Stimulated activated CD4-positive, alpha-beta T cell treated with anti-CD3 and anti-CD28 coated beads, Interleukin-1b, Interleukin-23, amount 100 ng/mL, for 1 hour (primary cell): ENCODE results near the gene C6orf58.

Experiments
- DNase-seq, 2 donors: peaks; one replicate each; pipeline ENCODE4 v3.0.0-alpha.2; 2020; ENCODE audit warnings: low read depth in 2 of 2

Gene C6orf58

DNA sequence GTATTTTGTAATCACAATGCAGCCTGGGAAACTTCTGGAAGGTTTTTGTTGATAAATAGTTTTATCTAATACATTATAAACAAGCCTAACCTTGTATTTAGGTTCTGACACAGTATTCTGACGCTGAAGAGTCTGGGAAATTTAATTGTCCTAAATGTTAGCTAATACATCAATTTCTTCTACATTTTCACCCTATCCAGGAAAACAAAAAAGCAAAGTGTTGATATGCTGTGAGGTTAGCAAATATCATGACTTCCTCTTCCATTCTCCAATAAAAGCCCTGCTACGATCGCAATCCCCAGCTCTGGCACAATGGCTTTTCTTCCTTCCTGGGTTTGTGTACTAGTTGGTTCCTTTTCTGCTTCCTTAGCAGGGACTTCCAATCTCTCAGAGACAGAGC is at the start of gene C6orf58:
TSS of gene C6orf58 (plus strand) at position 301 of the 400 bp plus-strand sequence. CDS start at position 313, 12 bp downstream.
- no peak for DNase-seq

DNA sequence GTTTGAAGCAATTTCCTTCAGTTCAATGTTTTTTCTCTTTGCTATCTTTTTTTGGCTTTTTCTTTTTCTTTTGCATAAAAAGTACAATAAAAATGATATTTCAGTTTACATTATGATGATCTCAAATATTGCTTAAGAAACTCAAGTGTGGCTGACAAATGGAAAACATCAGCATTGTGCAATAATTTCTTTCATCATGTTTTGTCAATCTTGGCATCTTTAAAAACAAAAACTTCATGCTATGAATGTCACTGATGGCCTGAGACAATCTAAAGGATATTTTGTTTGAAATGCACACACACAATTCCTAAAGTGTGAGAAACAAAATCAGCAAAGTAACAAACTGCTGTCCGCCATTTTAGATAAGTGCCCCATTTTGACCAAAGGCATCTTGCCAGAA is 44.0 kb upstream of the C6orf58 start:
- DNase-seq, result no peak

- no peak for DNase-seq
Observed at GRCh38 chr6:127533736-127534135, 43.2 kb upstream of the C6orf58 start.

GRCh38 chr6:127538750-127539264 is 38.2 kb upstream of the C6orf58 start:
- no peak for DNase-seq

- DNase-seq, result no peak
Observed at GRCh38 chr6:127539272-127539671, 37.7 kb upstream of the C6orf58 start.

DNA sequence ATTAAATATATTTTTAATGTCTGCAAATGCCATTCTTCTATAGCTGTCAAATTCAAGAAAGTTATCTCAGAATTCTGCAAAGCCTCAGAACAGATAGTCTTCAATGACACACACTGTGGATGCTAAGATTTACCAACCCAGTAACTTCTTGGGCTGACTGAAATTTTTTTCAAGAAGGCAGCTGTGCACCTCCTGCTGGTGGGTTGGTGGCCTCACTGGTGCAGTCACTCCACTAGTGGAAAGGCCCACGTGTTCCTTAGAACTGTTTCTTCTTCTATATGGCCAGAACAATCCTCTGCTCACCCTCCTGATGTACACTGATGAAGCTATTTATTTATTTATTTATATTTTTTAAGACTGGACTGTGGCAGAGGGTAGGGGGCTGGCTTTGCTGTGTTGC is 29.8 kb upstream of the C6orf58 start:
- no peak for DNase-seq

DNA sequence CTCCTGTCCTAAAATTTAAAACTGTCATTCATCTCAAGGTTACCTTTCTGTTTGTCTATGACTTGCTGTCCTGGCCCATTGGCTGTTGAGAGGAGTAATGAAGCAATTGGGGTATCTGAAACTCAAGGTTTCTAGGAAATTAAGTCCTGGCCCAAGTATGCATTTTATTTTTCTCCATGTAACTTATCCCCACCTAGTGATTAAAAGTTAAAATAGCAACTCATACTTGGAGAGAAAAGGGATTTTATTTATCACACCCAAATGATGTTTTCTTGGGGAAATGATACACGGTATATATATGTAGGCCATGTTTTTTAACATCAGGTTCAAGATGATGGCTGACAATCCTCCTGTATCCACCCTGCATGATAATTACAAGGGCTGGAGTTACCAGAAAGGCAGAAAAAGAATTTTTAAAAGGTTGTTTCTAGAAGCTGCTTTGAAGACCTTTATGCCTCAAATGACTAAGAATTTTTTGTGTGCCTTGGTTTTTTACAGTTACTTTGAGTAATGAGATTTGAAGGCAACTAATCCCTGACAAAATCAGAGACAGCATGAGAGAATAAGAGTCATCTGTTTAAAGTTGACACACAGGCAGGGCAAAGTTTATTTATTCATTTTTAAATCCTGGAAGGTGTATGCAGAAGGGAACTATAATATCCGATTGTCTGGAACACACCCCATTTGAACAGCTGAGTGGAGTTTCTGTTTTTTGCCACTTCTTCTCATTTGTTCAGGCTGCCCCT is 28.9 kb upstream of the C6orf58 start:
- DNase-seq, result no peak

DNA sequence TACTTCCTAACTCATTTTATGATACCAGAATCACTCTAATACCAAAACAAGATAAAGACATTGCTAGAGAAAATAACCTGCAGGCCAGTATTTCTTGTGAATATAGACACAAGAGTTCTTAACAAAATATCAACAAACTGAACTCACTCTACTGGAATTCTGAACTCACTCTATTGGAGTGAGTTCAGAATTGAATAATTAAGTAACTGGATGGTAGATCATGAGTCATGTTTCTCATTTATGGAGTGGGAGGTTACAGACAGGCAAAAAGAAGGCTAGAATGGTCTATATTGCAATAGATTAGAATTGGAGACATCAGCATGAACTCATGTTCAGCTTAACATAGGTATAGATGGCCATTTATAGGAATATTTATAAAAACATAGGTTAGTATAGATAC is 26.6 kb upstream of the C6orf58 start:
- no peak for DNase-seq

DNA sequence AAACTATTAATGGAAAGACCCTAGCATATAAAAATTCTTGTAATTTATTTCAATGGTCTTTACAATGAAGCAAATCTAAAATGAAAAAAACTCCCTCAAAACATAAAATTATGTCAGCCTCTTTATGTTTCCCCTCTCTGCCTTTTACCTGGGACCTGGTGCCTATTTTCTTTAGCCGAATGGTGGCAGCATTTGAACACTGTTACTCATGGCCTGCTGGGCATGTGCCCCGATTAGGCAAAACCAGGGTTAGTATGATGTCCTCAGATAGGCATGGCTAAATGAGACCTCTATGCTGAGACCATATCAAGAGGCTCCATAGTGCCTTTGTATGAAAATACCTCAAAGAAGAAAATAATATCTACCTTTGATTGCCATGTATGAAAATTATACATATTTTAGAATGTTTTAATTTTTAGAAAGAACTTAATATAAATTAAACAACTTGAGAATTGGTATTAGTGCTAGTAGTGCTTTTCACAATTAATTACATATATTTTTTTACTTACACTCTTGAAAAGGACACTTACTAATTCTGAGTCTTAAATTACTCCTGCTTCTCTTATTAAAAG is 22.5 kb upstream of the C6orf58 start:
- no peak for DNase-seq

DNA sequence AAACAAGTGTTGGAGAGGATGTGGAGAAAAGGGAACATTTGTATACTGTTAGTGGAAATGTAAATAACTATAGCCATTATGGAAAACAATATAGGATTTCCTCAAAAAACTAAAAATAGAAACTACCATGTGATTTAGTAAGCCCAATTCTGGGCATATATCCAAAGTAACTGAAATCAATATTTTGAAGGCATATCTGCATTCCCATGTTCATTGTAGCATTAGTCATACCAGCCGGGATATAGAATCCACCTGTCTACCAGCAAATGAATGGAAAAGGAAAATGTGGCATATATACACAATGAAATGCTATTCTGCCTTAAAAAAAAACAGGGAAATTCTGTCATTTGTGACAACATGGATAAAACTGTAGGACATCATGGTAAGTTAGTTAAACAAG is 15.3 kb upstream of the C6orf58 start:
- no peak for DNase-seq

DNA sequence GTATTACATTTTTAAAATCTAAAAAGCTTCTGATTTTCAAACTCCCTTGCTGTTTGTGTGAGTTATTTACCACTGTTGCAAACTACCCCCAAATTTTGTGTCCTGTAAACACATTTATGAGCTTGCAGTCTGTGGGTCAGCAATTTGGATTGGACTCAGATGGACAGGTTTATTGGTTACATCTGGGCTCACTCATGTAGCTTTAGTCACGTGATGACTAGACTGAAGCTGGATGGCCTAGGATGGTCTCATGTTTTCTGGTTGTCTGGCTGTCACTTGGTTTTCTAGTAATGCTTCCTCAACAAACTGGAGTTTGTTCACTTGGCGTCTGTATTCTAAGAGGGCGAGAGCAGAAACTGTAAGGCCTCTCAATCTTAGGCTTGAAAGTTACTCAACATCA is 12.2 kb upstream of the C6orf58 start:
- DNase-seq, result no peak

GRCh38 chr6:127566119-127566518 is 10.9 kb upstream of the C6orf58 start:
- no peak for DNase-seq

- DNase-seq, result no peak
Observed at GRCh38 chr6:127566651-127567050, 10.3 kb upstream of the C6orf58 start.

DNA sequence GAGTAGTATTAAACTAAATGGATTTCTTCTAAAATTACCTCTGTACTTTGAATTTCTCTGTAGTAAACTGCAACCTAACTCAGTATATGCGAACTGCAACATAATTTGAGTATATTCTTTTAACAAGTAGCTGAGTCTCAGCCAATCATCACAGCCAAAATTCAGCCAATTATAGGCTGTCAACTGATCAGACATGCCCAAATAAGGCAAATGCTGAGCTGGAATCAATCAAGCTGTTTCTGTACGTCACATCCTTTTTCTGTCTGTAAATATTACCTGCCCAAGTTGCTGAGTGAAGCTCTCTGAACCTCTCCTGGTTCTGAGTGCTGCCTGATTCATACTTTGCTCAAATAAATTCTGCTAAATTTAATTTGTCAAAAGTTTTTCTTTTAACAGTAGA is 9.5 kb upstream of the C6orf58 start:
- no peak for DNase-seq

DNA sequence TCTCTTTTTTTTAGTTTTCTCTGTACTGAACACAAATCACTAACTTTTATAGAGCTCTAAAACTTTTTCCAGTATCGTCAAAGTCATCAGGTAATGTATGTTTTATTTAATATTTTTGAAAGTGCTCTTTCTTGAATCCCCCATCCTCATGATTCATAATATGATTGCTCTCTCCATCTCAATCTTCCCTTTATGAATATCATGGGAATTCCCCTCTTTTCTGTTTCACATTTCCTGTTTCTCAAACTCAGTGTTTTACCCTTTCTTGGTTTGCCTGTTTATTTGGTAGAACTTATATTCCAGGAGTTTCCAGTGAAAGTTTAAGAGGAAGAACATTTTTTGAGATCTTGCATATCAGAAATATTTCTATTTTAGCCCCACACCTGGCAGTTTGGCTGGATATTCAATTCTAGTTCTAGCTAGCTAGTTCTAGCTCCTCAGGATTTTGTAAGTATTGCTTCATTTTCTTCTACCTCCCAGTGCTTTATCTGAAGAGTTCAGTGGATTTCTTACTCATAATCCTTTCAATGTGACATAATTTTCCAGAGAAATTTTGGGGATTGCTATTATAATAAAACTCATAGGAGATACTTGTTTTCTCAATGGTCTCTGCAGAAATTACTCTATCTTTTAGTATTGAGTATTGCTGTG is 6.1 kb upstream of the C6orf58 start:
- DNase-seq, result no peak

GRCh38 chr6:127578900-127579299 is 1.9 kb downstream of the C6orf58 start:
- no peak for DNase-seq

DNA sequence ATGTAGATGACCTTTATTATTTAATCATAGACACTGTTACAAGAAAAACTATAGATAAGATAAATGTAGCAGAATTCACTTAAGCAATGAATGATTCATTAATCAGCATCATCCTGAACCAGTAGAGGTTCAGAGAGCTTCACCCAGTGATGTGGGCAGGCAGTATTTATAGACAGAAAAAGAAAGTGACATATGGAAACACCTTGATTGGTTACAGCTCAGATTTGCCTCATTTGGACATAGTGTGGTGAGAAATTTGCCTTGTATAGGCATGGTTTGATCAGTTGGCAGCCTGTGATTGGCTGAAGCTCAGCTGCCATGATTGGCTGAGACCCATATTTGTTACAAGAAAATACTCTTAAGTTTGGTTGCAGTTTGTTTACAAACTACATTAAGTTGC is 4.6 kb downstream of the C6orf58 start:
- DNase-seq, result no peak

DNA sequence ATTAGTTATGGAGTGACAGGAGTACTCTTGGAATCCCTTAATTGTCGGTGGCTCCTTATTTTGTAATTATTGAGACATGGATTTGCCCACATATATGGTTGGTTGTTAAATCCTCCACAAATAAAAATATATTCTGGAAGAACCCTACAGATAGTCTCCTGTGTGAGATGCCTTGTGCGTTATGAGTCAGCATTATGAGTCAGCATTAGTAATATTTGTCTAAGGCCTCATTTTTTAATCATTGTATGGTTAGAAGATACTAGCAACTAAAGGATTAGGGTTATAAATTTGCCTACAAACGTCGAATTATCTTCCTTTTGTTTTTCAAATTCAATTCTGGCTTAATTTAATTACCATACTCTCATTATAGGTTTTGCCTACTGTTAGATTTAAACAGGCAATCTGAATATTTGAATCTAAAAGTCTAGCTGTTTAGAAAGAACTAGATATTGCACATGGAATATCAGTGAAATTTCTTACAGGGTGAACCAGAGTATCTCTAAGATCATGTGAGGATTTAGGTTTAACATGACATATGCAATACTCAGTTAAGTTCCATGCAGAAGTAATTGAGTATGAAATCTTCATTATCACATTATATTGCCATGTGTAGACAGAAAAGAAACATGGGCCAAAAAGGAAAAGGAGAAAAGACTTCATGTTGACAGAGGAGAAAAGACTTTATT is 5.9 kb downstream of the C6orf58 start:
- no peak for DNase-seq

- DNase-seq, result no peak
Observed at GRCh38 chr6:127585123-127585522, 8.1 kb downstream of the C6orf58 start.

DNA sequence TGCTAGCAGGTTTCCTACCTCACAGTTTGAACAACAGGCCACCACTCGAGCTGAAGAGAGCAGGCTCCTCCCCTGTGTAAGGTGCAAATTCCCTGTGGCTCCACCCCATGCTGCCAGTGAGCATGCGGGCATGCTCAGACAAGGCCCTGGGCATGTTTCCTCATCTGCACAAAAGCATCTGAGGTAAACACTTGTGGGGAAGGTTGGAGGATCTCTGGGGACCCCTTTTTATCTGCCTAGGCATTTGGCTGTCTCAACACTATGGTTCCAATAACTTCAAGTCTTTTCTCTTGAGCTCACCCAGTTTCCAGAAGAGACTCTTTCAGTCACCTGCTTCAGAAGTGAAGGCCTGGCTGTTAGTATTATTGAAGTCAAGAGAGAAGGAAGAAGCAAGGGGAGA is 9.4 kb downstream of the C6orf58 start:
- no peak for DNase-seq

GRCh38 chr6:127587875-127588274 is 10.9 kb downstream of the C6orf58 start:
- no peak for DNase-seq

- no peak for DNase-seq
Observed at GRCh38 chr6:127589135-127589534, 12.2 kb downstream of the C6orf58 start.
